Measurements from ENCODE around the gene SPAM1. TPM values are rescaled to one million over a fixed set of nuclear protein-coding genes. Genes with fewer than 3 reads are reported as not detected.

Gene SPAM1
- total and polyA plus RNA-seq, 7 experiments from 2014 or later = not detected

DNA sequence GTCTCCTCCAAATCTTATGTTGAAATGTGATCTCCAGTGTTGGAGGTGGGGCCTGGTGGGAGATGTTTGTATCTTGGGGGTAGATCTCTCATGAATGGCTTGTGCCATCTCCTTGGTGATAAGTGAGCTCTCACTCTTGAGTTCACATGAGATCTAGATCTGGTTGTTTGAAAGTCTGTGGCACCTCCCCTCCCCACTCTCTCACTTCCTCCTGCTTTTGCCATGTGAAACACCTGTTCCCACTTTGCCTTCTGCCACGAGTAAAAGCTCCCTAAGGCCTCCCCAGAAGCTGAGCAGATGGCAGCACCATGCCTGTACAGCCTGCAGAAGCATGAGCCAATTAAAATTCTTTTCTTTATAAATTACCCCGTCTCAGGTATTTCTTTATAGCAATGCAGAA, 84.3 kb downstream of the SPAM1 start:
- peaks cover 0 to 5% (median 0%) of the 10 kb centered on the region in 11 donors for H3K9me3 Mint-ChIP-seq
- H3K27ac ChIP-seq (ENCODE audit: low read depth, low read length) = no peak overlapping the region
- ChIA-PET POLR2A (no interaction called here), CTCF (no interaction called here)
- H3K9me3 ChIP-seq (ENCODE audit: control insufficient read depth in 2 of 3, low read length in 3 of 3) = no peaks in the 10 kb centered on the region
- intact Hi-C loops (cut with micrococcal nuclease) = no loop called here
- H3K36me3 Mint-ChIP-seq = no peaks in the 10 kb centered on the region
- H3K4me3 ChIP-seq (ENCODE audit: low read length) = no peak overlapping the region
- H3K4me1 Mint-ChIP-seq = no peaks in the 10 kb centered on the region
- H3K27me3 Mint-ChIP-seq = peaks cover 0 to 14% (median 9%) of the 10 kb centered on the region in 5 donors
- H3K4me3 Mint-ChIP-seq = no peak overlapping the region
- no peak overlapping the region for H3K27ac Mint-ChIP-seq
- DNase-seq (no peak), ATAC-seq (no peak)
- H3K36me3 ChIP-seq (ENCODE audit: control insufficient read depth in 2 of 3, insufficient read depth in 3 of 3, low read length in 3 of 3) = no peaks in the 10 kb centered on the region
- H3K4me1 ChIP-seq (ENCODE audit: control insufficient read depth in 2 of 2, insufficient read depth in 2 of 2, low read length in 2 of 2) = no peaks in the 10 kb centered on the region
- H3K27me3 ChIP-seq (ENCODE audit: control insufficient read depth in 2 of 2, insufficient read depth in 2 of 2, low read length in 2 of 2) = no peaks in the 10 kb centered on the region

Other genes starting within 250 kb of the SPAM1 start
- 10 to 100 TPM in 3 of 5 experiments, 1 to 10 TPM in 2; 8.3 to 15.0 (median 10.1) TPM for gene WASL, start 176.2 kb upstream of the SPAM1 start, total RNA-seq
- 1 to 10 TPM; 2.3 to 3.1 TPM for gene WASL, start 176.2 kb upstream of the SPAM1 start, polyA plus RNA-seq
- under 1 TPM in 1 of 5 experiments, not detected in 4; 0.19 TPM for gene HYAL4, start 80.1 kb upstream of the SPAM1 start, total RNA-seq
- not detected for gene HYAL4, start 80.1 kb upstream of the SPAM1 start, polyA plus RNA-seq
- gene TMEM229A, start 107.8 kb downstream of the SPAM1 start, total RNA-seq = not detected
- not detected for gene TMEM229A, start 107.8 kb downstream of the SPAM1 start, polyA plus RNA-seq